H1 (cell line): ENCODE measurements around the gene AKR1C2.
"Not testable (repeated sequence)": the region's sequence is repeated elsewhere in the genome, so short reads cannot be mapped to it uniquely, and the experiment has no call there.

Experiments used
- CREB1 ChIP-seq: IDR thresholded peaks from 2 replicates; pipeline ENCODE4 v1.6.1; 2012; ENCODE audit warnings: inconsistent platforms
- CTCF ChIP-seq, 3 experiments: IDR thresholded peaks; 1 replicate in 2 of 3; 2 replicates in 1 of 3; pipeline versions ENCODE4 v1.5.1 to v1.6.1; 2011; ENCODE audit warnings: low read length in 3 of 3, mild to moderate bottlenecking in 3 of 3, inconsistent platforms in 2 of 3, low read depth in 1 of 3, moderate library complexity in 1 of 3; ENCODE audit not compliant: insufficient read depth in 1 of 3; ENCODE audit errors: control extremely low read depth in 1 of 3
- EP300 ChIP-seq, 2 experiments: IDR thresholded peaks; 1 replicate in 1 of 2; 2 replicates in 1 of 2; pipeline ENCODE4 v1.6.1; 2011 to 2012; ENCODE audit warnings: low read depth in 2 of 2, low read length in 2 of 2, mild to moderate bottlenecking in 2 of 2, borderline replicate concordance in 1 of 2, inconsistent platforms in 1 of 2, moderate library complexity in 1 of 2
- EZH2 ChIP-seq: fragments of 200-600 bp; sonication (generic); IDR thresholded peaks from 2 replicates; pipeline ENCODE4 v1.7.1; 2012; ENCODE audit warnings: low read depth, mild to moderate bottlenecking, moderate library complexity, low read length, inconsistent platforms; ENCODE audit not compliant: severe bottlenecking
- JUND ChIP-seq: IDR thresholded peaks from 2 replicates; pipeline ENCODE4 v1.6.1; 2011; ENCODE audit warnings: mild to moderate bottlenecking, improper control_type of control experiment, low read length
- KDM1A ChIP-seq: fragments of 200-600, 300-600 bp; sonication (generic); IDR thresholded peaks from 2 replicates; pipeline ENCODE4 v1.7.1; 2016; ENCODE audit warnings: mild to moderate bottlenecking, low read length, borderline replicate concordance
- KDM4A ChIP-seq: IDR thresholded peaks from one replicate; pipeline ENCODE4 v1.7.1; 2012; ENCODE audit warnings: low read depth, mild to moderate bottlenecking, moderate library complexity, low read length, inconsistent platforms; ENCODE audit not compliant: severe bottlenecking
- POLR2A ChIP-seq, 2 experiments: IDR thresholded peaks; 1 replicate in 1 of 2; 2 replicates in 1 of 2; pipeline ENCODE4 v1.6.1; 2011; ENCODE audit warnings: low read depth in 2 of 2, low read length in 2 of 2, mild to moderate bottlenecking in 2 of 2; ENCODE audit errors: control extremely low read depth in 1 of 2
- POLR2AphosphoS5 ChIP-seq: IDR thresholded peaks from 2 replicates; pipeline ENCODE4 v1.6.1; 2011; ENCODE audit warnings: low read depth, low read length
- TF ChIP-seq, protein P1 (sequence below): IDR thresholded peaks from 2 replicates; pipeline ENCODE4 v1.6.1; 2011; ENCODE audit warnings: low read length, improper control_type of control experiment

GRCh38 chr10:4967189-4967588, 36.5 kb downstream of the AKR1C2 start:
- TF ChIP-seq, protein P1, sequence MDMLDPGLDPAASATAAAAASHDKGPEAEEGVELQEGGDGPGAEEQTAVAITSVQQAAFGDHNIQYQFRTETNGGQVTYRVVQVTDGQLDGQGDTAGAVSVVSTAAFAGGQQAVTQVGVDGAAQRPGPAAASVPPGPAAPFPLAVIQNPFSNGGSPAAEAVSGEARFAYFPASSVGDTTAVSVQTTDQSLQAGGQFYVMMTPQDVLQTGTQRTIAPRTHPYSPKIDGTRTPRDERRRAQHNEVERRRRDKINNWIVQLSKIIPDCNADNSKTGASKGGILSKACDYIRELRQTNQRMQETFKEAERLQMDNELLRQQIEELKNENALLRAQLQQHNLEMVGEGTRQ, result not testable (repeated sequence)
- not testable (repeated sequence) for TF ChIP-seq CTCF (IDR thresholded peaks at IDR 0.05; ENCODE audit: control extremely low read depth in 1 of 3, insufficient read depth in 1 of 3, low read depth in 1 of 3, low read length in 3 of 3); EP300 (IDR thresholded peaks at IDR 0.05; ENCODE audit: borderline replicate concordance in 1 of 2, low read depth in 2 of 2, low read length in 2 of 2); POLR2A (IDR thresholded peaks at IDR 0.05; ENCODE audit: control extremely low read depth in 1 of 2, low read depth in 2 of 2, low read length in 2 of 2); EZH2; CREB1; KDM1A; JUND; KDM4A; POLR2AphosphoS5
